Subcutaneous abdominal adipose tissue (tissue), 5 donors: ENCODE measurements around the gene UGGT2.
"Not testable (repeated sequence)": the region's sequence is repeated elsewhere in the genome, so short reads cannot be mapped to it uniquely, and the experiment has no call there.

ENCODE experiments used
- H3K27ac ChIP-seq: one replicate; pipeline ENCODE4 v1.7.0; 2013; ENCODE audit warnings: low read depth, mild to moderate bottlenecking, inconsistent platforms, low read length, moderate library complexity
- H3K27me3 ChIP-seq, 5 donors: one replicate each; pipeline ENCODE4 v1.7.0; 2013; ENCODE audit warnings: low read length in 5 of 5, inconsistent platforms in 1 of 5; ENCODE audit not compliant: control insufficient read depth in 5 of 5, insufficient read depth in 4 of 5
- H3K36me3 ChIP-seq, 5 donors: one replicate each; pipeline ENCODE4 v1.7.0; 2013; ENCODE audit warnings: low read length in 5 of 5; ENCODE audit not compliant: control insufficient read depth in 5 of 5, insufficient read depth in 5 of 5
- H3K4me1 ChIP-seq, 5 donors: one replicate each; pipeline ENCODE4 v1.7.0; 2013; ENCODE audit warnings: low read length in 5 of 5, mild to moderate bottlenecking in 3 of 5, moderate library complexity in 1 of 5; ENCODE audit not compliant: control insufficient read depth in 5 of 5, insufficient read depth in 5 of 5
- H3K4me3 ChIP-seq, 5 donors: one replicate each; pipeline ENCODE4 v1.7.0; 2013; ENCODE audit warnings: low read length in 5 of 5, low read depth in 1 of 5
- H3K9ac ChIP-seq, 5 donors: one replicate each; pipeline ENCODE4 v1.7.0; 2013; ENCODE audit warnings: low read length in 5 of 5, mild to moderate bottlenecking in 4 of 5, moderate library complexity in 3 of 5
- H3K9me3 ChIP-seq, 5 donors: one replicate each; pipeline ENCODE4 v1.7.0; 2013; ENCODE audit warnings: low read length in 5 of 5; ENCODE audit not compliant: control insufficient read depth in 5 of 5
- donor health status: healthy.
- donor health status: healthy.
- donor health status: healthy.
- donor health status: healthy.
- donor health status: healthy.

UGGT2 gene

GRCh38 chr13:95870421-95870820, 182.8 kb downstream of the UGGT2 start:
- Histone ChIP-seq H3K9me3 (no peaks in the 10 kb centered on the region), H3K27me3 (no peaks in the 10 kb centered on the region), H3K4me3 (no peak overlapping the region), H3K36me3 (peaks cover 6 to 32% (median 17%) of the 10 kb centered on the region in 5 donors), H3K9ac (no peak overlapping the region), H3K4me1 (no peaks in the 10 kb centered on the region), H3K27ac (no peak overlapping the region)

DNA sequence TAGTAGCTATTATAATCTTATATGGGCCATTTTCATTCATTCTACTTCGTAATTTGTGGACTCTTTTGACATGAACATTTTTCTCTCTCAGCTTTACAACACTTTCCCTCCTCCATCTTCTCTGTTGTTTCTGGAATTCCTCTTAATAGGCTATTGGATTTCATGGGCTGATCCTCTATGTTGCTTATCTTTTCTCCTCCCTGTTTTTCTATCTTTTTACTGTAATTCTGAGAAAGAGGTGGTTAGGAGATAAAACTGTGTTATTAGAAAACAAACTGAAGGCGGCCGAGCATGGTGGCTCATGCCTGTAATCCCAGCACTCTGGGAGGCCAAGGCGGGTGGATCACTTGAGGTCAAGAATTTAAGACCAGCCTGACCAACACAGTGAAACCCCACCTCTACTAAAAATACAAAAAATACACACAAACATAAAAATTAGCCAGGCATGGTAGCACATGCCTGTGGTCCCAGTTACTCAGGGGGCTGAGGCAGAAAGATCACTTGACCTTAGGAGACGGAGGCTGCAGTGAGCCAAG, 188.1 kb downstream of the UGGT2 start:
- no peaks in the 10 kb centered on the region for H3K27me3 ChIP-seq
- H3K36me3 ChIP-seq, result peaks cover 0 to 12% (median 5%) of the 10 kb centered on the region in 5 donors
- no peak overlapping the region for H3K27ac ChIP-seq
- H3K9ac ChIP-seq, result no peak overlapping the region
- H3K4me3 ChIP-seq, result no peak overlapping the region
- no peaks in the 10 kb centered on the region for H3K4me1 ChIP-seq
- H3K9me3 ChIP-seq, result no peaks in the 10 kb centered on the region

- Histone ChIP-seq H3K27me3 (no peaks in the 10 kb centered on the region), H3K9me3 (no peaks in the 10 kb centered on the region), H3K36me3 (peaks cover 0 to 11% (median 0%) of the 10 kb centered on the region in 5 donors), H3K4me1 (peaks cover 0 to 7% (median 4%) of the 10 kb centered on the region in 5 donors), H3K27ac (no peak overlapping the region), H3K9ac (no peak overlapping the region), H3K4me3 (no peak overlapping the region)
Observed at GRCh38 chr13:95862408-95862807, 190.8 kb downstream of the UGGT2 start.

GRCh38 chr13:95861296-95861695, 191.9 kb downstream of the UGGT2 start:
- H3K27me3 ChIP-seq, result no peaks in the 10 kb centered on the region
- peaks cover 0 to 7% (median 4%) of the 10 kb centered on the region in 5 donors for H3K4me1 ChIP-seq
- no peaks in the 10 kb centered on the region for H3K9me3 ChIP-seq
- peaks cover 0 to 11% (median 0%) of the 10 kb centered on the region in 5 donors for H3K36me3 ChIP-seq
- no peak overlapping the region for H3K4me3 ChIP-seq
- H3K9ac ChIP-seq, result no peak overlapping the region
- no peak overlapping the region for H3K27ac ChIP-seq

GRCh38 chr13:95858286-95859075, 194.7 kb downstream of the UGGT2 start:
- H3K36me3 ChIP-seq, result peaks cover 0 to 11% (median 6%) of the 10 kb centered on the region in 5 donors
- no peaks in the 10 kb centered on the region for H3K27me3 ChIP-seq
- peaks cover 0 to 7% (median 4%) of the 10 kb centered on the region in 5 donors for H3K4me1 ChIP-seq
- H3K4me3 ChIP-seq, result peak overlapping the region in 3 of 5 donors; percentile 1 to 28 (median 22)
- H3K9ac ChIP-seq, result peak overlapping the region in 1 of 5 donors; percentile 50
- no peaks in the 10 kb centered on the region for H3K9me3 ChIP-seq
- no peak overlapping the region for H3K27ac ChIP-seq

DNA sequence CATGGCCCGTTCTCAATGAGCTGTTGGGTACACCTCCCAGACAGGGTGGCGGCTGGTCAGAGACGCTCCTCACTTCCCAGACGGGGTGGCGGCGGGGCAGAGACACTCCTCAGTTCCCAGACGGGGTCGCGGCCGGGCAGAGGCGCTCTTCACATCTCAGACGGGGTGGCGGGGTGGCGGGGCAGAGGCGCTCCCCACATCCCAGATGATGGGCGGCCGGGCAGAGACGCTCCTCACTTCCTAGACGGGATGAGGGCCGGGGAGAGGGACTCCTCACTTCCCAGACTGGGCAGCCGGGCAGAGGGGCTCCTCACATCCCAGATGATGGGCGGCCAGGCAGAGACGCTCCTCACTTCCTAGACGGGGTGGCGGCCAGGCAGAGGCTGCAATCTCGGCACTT, 207.5 kb downstream of the UGGT2 start:
- H3K27ac ChIP-seq, H3K36me3 ChIP-seq, H3K4me3 ChIP-seq, H3K4me1 ChIP-seq, H3K9me3 ChIP-seq, H3K9ac ChIP-seq, H3K27me3 ChIP-seq: not testable (repeated sequence)

DNA sequence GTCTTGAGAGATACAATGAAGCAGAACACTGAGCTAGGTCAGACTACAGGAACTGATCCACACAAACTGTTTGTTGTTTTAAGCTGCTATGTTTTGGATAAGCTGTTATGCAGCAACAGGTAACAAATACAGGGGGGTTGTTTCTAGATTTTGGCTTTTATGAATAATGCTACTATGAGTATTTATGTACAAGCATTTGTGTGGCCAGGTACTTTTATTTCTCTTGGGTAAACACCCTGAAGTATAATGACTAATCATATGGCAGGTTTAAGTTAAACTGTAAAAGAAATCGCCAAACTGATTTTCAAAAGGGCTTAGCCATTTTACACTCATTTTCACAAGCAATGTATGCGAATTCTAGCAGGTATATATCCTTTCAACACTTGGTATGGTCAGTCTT, 210.3 kb downstream of the UGGT2 start:
- H3K9me3 ChIP-seq, result peaks cover 0 to 5% (median 2%) of the 10 kb centered on the region in 5 donors
- no peaks in the 10 kb centered on the region for H3K27me3 ChIP-seq
- no peak overlapping the region for H3K4me3 ChIP-seq
- peaks cover 0 to 2% (median 0%) of the 10 kb centered on the region in 5 donors for H3K36me3 ChIP-seq
- H3K4me1 ChIP-seq, result no peaks in the 10 kb centered on the region
- H3K27ac ChIP-seq, result no peak overlapping the region
- no peak overlapping the region for H3K9ac ChIP-seq

- H3K27ac ChIP-seq, result no peak overlapping the region
- H3K27me3 ChIP-seq, result no peaks in the 10 kb centered on the region
Observed at GRCh38 chr13:95841894-95842293, 211.3 kb downstream of the UGGT2 start.

DNA sequence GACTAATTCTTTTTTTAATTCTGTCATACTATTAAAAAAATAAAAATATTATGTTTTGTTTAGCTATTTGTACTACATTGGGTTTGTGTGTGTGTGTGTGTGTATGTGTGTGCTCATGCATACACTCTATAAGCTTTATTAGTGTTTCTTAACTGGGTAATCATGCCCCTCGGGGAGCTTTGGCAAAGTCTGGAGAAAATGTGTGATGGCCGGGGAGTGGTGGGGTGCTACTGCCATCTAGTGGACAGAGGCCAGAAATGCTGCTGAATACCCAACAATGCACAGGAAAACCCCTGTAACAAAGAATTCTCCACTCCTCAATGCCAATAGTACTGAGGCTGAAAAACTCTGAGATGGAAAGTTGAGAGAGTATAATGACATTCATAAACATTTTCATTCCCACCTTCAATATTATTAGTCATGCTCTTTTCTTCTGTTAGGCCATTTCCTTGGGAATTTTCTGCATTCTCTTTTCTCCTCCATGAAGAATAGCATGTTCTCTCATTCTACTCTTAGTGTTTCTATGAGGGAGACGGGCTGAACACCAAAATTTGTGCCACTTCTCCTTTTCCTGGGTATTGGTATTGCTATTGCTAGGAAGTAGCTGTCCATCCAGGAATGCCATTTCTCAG, 219.0 kb downstream of the UGGT2 start:
- H3K4me3 ChIP-seq, result no peak overlapping the region
- peaks cover 0 to 5% (median 3%) of the 10 kb centered on the region in 5 donors for H3K9me3 ChIP-seq
- H3K36me3 ChIP-seq, result peaks cover 0 to 5% (median 4%) of the 10 kb centered on the region in 5 donors
- H3K27ac ChIP-seq, result no peak overlapping the region
- H3K9ac ChIP-seq, result no peak overlapping the region
- H3K27me3 ChIP-seq, result no peaks in the 10 kb centered on the region
- peaks cover 0 to 7% (median 4%) of the 10 kb centered on the region in 5 donors for H3K4me1 ChIP-seq

More at GRCh38 chr13:95841894-95842293, 211.3 kb downstream of the UGGT2 start:
- Histone ChIP-seq H3K9me3 (peaks cover 0 to 7% (median 3%) of the 10 kb centered on the region in 5 donors), H3K36me3 (peaks cover 0 to 4% (median 0%) of the 10 kb centered on the region in 5 donors), H3K9ac (no peak overlapping the region), H3K4me3 (no peak overlapping the region), H3K4me1 (no peaks in the 10 kb centered on the region)

DNA sequence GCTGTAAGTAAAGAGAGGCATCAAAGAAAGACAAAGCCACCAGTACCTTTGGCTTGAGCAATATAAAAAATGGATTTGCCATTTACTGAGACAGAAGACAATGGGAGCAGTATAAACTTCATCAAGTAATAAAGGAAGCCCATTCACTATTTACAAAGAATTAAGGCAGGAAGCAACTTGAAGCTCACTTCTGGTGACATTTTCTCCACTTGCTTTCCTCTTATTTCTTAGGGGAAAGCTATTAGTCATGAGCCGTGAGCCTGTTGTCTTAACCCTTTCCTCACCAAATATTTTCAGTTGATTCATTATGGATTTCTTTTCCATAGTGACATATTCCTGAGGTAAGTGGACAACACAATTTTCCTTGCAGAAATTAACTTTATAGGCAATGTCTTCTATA, 219.5 kb downstream of the UGGT2 start:
- H3K4me3 ChIP-seq, result no peak overlapping the region
- H3K27ac ChIP-seq, result no peak overlapping the region
- H3K36me3 ChIP-seq, result peaks cover 0 to 5% (median 4%) of the 10 kb centered on the region in 5 donors
- H3K27me3 ChIP-seq, result no peaks in the 10 kb centered on the region
- H3K4me1 ChIP-seq, result peaks cover 0 to 7% (median 4%) of the 10 kb centered on the region in 5 donors
- peaks cover 0 to 5% (median 2%) of the 10 kb centered on the region in 5 donors for H3K9me3 ChIP-seq
- H3K9ac ChIP-seq, result no peak overlapping the region
